DND-41 (cell line): Measurements from ENCODE around the gene PCNX1.

ENCODE experiments used
- ATAC-seq: fragments of 200-7000 bp; cut with Tn5 transposase; 3 replicates; pipeline ENCODE4 v1.9.1; 2021; ENCODE audit warnings: low read depth; ENCODE audit not compliant: insufficient read depth
- DNase-seq: peaks from one replicate; pipeline ENCODE4 v3.0.0-alpha.2; 2020
- H2AFZ ChIP-seq: 2 replicates; pipeline ENCODE4 v1.6.0; 2012; ENCODE audit warnings: low read depth, low read length
- H3K27ac ChIP-seq: 2 replicates; pipeline ENCODE4 v1.5.1; 2012; ENCODE audit warnings: low read length, inconsistent platforms
- H3K27me3 ChIP-seq: fragments of 200-600 bp; sonication (generic); 2 replicates; pipeline ENCODE4 v1.6.0; 2012; ENCODE audit warnings: low read length, mild to moderate bottlenecking, inconsistent platforms; ENCODE audit not compliant: insufficient read depth, poor library complexity
- H3K36me3 ChIP-seq: 2 replicates; pipeline ENCODE4 v1.5.1; 2012; ENCODE audit warnings: low read length, inconsistent platforms; ENCODE audit not compliant: insufficient read depth
- H3K4me1 ChIP-seq: 2 replicates; pipeline ENCODE4 v1.5.1; 2012; ENCODE audit warnings: mild to moderate bottlenecking, low read length; ENCODE audit not compliant: insufficient read depth
- H3K4me2 ChIP-seq: 2 replicates; pipeline ENCODE4 v1.6.0; 2012; ENCODE audit warnings: mild to moderate bottlenecking, moderate library complexity, low read length, inconsistent platforms; ENCODE audit not compliant: insufficient read depth
- H3K4me3 ChIP-seq, 2 experiments: fragments of 200-600 bp in 1 of 2; shearing (Covaris generic) in 1 of 2; 2 replicates each; pipeline ENCODE4 v1.5.1; 2012 to 2016; ENCODE audit warnings: inconsistent platforms in 2 of 2, low read length in 2 of 2, mild to moderate bottlenecking in 2 of 2, low read depth in 1 of 2, moderate library complexity in 1 of 2
- H3K79me2 ChIP-seq: 2 replicates; pipeline ENCODE4 v1.6.0; 2012; ENCODE audit warnings: low read length, inconsistent platforms; ENCODE audit not compliant: insufficient read depth
- H3K9ac ChIP-seq: 2 replicates; pipeline ENCODE4 v1.6.0; 2012; ENCODE audit warnings: low read depth, mild to moderate bottlenecking, inconsistent platforms, low read length, moderate library complexity
- H3K9me3 ChIP-seq: 2 replicates; pipeline ENCODE4 v1.5.1; 2012; ENCODE audit warnings: low read length, moderate library complexity, mild to moderate bottlenecking, inconsistent platforms; ENCODE audit not compliant: insufficient read depth, severe bottlenecking
- H4K20me1 ChIP-seq: 2 replicates; pipeline ENCODE4 v1.6.0; 2012; ENCODE audit warnings: low read length; ENCODE audit not compliant: insufficient read depth
- CTCF ChIP-seq: IDR thresholded peaks from 2 replicates; pipeline ENCODE4 v1.5.1; 2012; ENCODE audit warnings: borderline replicate concordance, low read length, moderate library complexity, mild to moderate bottlenecking; ENCODE audit not compliant: poor library complexity, severe bottlenecking; ENCODE audit errors: extremely low read depth
- EZH2 ChIP-seq: IDR thresholded peaks from 3 replicates; pipeline ENCODE4 v1.6.1; 2012; ENCODE audit warnings: borderline replicate concordance, low read depth, mild to moderate bottlenecking, moderate library complexity, low read length, inconsistent platforms; ENCODE audit not compliant: severe bottlenecking

PCNX1 gene

GRCh38 chr14:71089971-71090370 lies 182.7 kb downstream of the PCNX1 start:
- Histone ChIP-seq H3K27ac (no peak overlapping the region), H3K4me2 (no peak overlapping the region), H3K4me3 (no peak overlapping the region), H3K9me3 (no peaks in the 10 kb centered on the region), H3K27me3 (no peaks in the 10 kb centered on the region), H2AFZ (no peak overlapping the region), H3K36me3 (peaks cover 61% of the 10 kb centered on the region), H4K20me1 (no peaks in the 10 kb centered on the region), H3K4me1 (no peaks in the 10 kb centered on the region), H3K9ac (no peak overlapping the region), H3K79me2 (no peaks in the 10 kb centered on the region)
- DNase-seq (no peak), ATAC-seq (no peak)
- TF ChIP-seq CTCF, result no peak
- TF ChIP-seq EZH2, result no peak

- Histone ChIP-seq H3K4me2 (no peak overlapping the region), H3K4me1 (no peaks in the 10 kb centered on the region), H3K79me2 (no peaks in the 10 kb centered on the region), H3K36me3 (peaks cover 31% of the 10 kb centered on the region), H2AFZ (no peak overlapping the region), H4K20me1 (no peaks in the 10 kb centered on the region), H3K27ac (no peak overlapping the region), H3K9me3 (no peaks in the 10 kb centered on the region), H3K27me3 (no peaks in the 10 kb centered on the region), H3K4me3 (no peak overlapping the region), H3K9ac (no peak overlapping the region)
- DNase-seq (no peak), ATAC-seq (no peak)
- TF ChIP-seq EZH2 (no peak), CTCF (no peak)
Measured at GRCh38 chr14:71094722-71095121, 187.5 kb downstream of the PCNX1 start.

- no peaks in the 10 kb centered on the region for H3K4me1 ChIP-seq
- peaks cover 10% of the 10 kb centered on the region; the same call in 1 of the 2 replicates for H3K36me3 ChIP-seq
- no peak overlapping the region for H3K4me3 ChIP-seq
- H3K27ac ChIP-seq, result no peak overlapping the region
- ATAC-seq (no peak), DNase-seq (no peak)
- no peak for TF ChIP-seq CTCF
- TF ChIP-seq EZH2, result no peak
- no peak overlapping the region for H3K9ac ChIP-seq
- no peaks in the 10 kb centered on the region for H3K79me2 ChIP-seq
- H3K4me2 ChIP-seq, result no peak overlapping the region
- no peaks in the 10 kb centered on the region for H4K20me1 ChIP-seq
- H3K27me3 ChIP-seq, result no peaks in the 10 kb centered on the region
- no peaks in the 10 kb centered on the region for H3K9me3 ChIP-seq
- no peak overlapping the region for H2AFZ ChIP-seq
Measured at GRCh38 chr14:71096947-71097346, 189.7 kb downstream of the PCNX1 start.
